HG03064 (cell line): ENCODE results near the gene NAMPT.
"Not testable (repeated sequence)": the region's sequence is repeated elsewhere in the genome, so short reads cannot be mapped to it uniquely, and the experiment has no call there.

Experiments used
- ATAC-seq: cut with Tn5 transposase; IDR thresholded peaks from one replicate; pipeline ENCODE4 v1.9.1; 2021; ENCODE audit warnings: low read depth; ENCODE audit not compliant: unreplicated experiment

NAMPT gene

DNA sequence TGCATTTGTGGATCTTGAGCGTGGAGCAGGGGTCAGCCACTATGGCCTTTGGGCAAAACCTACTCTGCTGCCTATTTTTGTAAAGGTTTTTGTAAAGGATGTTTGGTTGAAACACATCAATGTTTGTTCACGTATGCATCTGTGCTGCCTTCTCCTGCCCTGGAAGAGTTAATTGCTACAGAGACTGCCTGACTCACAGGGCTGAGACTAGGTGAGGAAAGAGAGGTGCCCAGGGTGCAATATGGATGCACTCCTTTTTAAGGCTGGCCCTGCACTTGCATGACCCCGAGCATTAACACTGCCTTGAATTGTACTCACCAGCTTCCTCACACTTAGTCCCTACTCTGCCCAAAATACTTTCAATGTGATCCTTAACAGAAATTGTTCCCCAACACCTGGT, 20.9 kb upstream of the NAMPT start:
- ATAC-seq, result no peak

DNA sequence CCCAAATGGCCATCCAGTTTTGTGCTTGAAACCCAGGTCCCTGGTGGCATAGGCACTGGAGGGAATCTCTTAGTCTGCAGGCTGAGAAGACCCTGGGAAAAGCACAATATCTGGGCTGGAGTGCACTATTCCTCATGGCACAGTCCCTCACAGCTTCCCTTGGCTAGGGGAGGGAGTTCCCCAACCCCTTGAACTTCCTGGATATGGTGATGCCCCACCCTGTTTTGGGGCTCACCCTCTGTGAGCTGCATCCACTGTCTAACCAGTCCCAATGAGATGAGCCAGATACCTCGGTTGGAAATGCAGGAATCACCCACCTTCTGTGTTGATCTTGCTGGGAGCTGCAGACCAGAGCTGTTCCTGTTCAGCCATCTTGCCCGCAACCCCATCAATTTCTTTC, 19.8 kb upstream of the NAMPT start:
- no peak for ATAC-seq

- not testable (repeated sequence) for ATAC-seq
These were observed 13.8 kb upstream of the NAMPT start for GRCh38 chr7:106298631-106299030.

- not testable (repeated sequence) for ATAC-seq
These were observed 13.4 kb upstream of the NAMPT start for GRCh38 chr7:106298155-106298554.

GRCh38 chr7:106294334-106294733, 9.6 kb upstream of the NAMPT start:
- no peak for ATAC-seq

DNA sequence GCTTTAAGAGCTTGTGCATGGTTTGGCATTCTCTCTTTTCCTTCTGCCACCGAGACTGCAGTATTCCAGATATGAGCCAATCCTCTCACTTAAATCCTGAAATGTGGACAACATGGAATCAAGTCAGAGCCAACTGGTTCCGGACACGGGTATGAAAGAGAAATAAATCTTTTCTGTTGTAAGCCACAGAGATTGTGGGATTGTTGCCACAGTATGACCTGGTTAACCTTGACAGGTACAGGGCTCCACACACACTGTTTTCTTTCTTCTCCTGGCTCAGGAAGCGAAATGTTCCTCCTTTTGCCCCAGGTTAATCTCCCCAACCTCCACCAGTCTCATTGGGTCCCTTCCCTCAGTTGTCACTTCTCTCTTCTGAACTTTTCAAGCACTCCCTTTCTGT, 6.5 kb upstream of the NAMPT start:
- ATAC-seq, result no peak

- ATAC-seq, result no peak
These were observed 5.5 kb upstream of the NAMPT start for GRCh38 chr7:106290319-106290718.

GRCh38 chr7:106289848-106290247, 5.1 kb upstream of the NAMPT start:
- ATAC-seq, result no peak

DNA sequence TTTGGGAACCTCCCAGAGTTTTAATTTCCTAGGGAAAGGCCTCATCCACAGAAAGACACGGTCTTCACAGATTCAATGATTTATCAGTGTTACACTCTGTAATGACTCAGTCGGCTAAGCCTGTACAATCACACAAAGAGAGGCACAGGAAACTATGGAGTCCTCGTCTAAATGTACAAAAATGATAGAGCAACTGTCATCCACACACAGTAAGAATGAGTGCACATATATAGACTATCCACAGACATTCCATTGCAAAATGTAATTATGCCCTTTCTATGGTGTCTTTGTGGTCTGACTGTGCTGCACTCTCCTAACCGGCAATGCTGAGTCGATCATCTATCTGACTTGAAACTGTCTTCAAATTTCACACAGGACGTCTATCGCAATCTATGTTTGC, 3.5 kb upstream of the NAMPT start:
- no peak for ATAC-seq

DNA sequence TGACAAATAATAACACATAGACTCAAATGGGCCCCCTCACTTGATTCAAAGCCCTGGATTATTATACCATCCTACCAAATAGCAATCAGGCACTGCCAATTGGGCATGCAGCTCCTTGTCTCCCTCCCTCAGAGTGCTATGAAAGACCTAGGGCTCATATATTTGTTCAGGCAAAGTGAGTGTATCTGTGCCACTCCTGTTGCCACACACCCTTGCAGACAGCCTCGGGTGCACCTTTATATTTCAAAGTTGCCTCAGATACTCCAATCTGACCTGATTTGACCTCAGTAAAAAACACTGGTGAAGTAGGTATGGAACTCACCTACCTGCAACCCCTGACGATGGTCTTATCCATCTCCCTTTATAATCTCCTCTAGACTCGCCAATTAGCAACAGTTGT, 3.0 kb upstream of the NAMPT start:
- no peak for ATAC-seq

GRCh38 chr7:106285855-106286492, 1.2 kb upstream of the NAMPT start:
- peak; percentile 33 for ATAC-seq

DNA sequence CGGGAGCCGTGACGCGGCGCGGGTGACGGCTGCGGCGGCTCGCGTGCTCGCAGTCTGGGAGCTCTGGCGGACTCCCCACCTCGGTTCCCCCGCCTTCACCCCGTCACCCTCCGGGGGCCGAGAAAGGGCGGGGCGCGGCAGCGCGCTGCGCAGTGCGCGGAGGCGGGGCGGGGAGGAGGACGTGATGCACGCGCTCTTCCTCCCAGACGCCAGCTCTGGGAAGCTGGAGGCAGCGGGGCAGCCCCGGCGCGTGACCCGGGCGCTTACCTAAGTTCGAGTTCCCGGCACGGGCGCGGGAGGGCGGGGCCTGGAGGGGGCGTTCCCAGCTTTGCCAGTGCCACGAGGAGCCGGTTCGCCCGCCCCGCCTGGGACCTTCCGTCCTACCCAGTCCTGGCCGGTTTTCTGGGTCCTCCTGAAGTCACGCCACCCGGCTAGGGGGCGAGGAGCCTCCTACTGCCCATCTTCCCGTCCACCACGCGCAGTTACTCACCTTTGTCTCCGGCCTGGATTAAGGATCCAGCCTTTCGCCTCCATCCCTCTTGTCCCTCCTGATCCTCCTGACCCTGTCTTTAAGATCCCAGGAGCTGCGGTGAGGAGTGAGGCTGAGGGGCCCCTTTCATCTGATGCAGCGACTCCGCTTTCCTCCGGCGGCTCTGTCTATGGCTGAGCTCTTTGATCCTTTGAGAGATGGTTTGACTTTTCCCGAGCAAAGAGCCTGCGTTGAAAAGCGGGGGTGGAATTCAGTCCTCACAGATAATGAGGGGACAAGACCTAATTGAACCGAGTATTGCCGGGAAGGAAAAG, 470 bp upstream of the NAMPT start:
- ATAC-seq, result peak; percentile 76

DNA sequence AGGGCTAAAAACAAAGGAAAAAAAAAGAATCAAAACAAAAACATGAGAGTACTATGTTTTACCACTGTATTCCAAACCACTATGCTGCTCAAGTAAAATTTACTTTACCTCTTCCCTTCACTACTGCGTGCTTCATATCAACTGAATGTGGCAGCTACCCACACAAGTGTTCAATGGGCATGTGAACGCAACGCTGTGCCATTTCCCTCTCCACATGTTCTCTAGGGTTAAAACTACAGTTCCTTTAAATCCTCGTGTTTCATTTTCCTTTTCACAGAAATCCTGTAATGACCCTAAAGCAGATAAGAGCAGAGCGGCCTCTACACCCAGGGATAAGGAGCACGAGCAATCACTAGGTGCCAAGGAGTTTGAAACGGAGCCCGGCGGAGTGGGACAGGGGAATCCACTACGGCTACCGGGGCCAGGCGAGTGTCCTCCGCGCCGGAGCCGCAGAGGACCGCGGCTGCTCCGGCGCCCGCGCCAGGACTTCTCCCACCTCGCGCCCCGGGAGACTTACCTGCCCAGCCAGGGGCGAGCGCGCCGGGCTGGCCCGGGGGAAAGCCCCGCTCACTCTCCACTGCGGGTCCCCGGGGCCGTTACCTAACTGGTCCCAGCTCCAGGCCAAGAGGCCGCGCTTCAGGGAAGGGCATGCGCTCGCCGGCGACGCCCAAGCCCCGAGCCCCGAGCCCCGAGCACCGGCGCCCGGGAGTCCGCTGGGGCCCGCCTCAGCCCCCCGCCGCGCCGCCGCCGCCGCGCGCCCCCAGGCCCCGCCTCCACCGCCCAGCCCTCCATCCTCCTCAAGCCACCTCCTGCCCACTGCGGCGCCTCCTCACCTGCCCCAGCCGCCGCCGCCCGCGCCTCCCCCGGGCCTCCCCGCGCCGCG, 711 bp downstream of the NAMPT start:
- peak; percentile 17 for ATAC-seq

DNA sequence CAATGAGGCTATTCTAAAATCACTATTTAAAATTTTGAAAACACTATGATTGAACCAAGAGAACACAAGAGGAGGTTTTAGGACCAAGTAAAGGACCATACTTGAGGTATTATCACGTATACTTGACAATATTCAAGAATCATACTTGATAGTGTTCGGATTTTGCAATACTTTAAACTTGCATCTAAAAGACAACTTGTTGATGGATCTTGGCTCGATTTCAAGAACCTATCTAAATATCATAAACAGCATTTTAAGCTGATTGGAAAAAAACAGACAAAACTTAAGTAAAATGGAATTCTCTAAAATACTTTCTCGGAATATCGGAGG, 1.3 kb downstream of the NAMPT start:
- ATAC-seq, result no peak

- no peak for ATAC-seq
These were observed 1.9 kb downstream of the NAMPT start for GRCh38 chr7:106282852-106283251.

DNA sequence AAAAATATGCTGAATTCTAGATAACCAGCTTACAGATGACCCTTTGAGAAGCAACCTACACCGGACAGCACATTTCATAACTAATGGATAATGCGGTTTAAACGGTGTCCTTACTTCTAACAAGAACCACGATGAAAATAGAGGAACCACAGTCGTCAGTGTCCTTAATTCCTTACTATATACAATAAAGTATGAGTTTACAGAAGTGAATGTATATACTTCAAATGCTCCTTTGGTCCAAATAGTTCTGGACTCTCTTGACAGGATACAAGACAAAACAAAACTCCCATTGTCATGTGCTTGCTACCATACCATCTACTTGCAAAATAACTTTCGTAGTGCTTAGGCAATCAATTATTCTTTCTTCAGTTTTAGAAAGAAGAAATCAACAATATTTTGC, 2.4 kb downstream of the NAMPT start:
- ATAC-seq, result no peak

GRCh38 chr7:106281585-106282318, 3.0 kb downstream of the NAMPT start:
- no peak for ATAC-seq

DNA sequence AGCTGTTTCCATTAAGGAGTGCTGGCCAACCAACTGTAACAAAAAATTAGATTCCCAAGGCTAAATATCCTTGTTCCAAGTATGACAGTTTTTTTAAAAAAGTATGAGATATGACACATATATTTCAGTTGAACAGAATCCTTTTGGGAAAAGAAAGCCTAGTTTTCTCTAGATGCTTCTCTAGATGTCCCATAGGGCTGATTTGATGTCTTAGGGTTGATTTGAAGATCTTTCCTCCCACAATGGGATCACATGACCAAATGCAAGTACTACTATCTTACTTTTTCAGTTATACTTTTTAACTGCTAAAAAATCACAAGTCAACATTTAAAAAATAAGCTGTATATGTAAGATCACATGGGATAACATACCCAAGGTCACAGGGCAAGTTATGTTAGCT, 3.7 kb downstream of the NAMPT start:
- ATAC-seq, result no peak

DNA sequence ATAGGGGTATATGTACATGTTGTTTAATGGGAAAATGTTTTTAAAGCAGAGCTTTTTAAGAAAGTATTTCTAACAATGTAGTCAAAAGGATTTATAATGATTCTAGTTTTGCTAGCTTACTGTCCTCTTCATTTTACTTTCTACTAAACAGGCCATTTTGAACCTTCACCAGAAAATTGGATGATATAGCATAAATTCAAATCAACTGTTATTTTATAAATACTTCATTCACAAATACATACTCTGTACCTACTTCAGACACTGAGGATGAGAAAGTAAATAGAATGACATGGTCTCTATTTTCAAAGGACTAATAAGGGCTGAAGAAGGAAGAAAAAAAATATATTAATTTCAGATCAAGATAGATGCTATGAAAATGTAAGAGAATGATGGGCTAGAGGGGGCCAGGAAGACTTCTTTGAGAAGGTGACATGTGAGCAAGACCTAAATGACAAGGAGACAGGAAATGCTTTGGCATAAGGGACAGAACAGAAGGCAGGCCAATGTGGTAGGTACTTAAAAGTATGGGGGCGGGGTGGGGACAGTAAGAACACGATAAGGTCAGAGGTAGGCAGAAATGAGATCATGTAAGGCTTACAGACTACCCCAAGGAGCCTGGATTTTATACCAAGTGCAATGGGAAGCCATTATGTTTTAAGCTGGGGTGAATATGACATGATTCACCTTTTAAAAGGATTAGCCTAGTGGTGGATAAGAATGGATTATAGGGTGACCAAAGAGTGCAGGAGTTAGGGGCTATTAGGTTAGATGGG, 5.2 kb downstream of the NAMPT start:
- ATAC-seq, result no peak

- ATAC-seq, result no peak
These were observed 6.1 kb downstream of the NAMPT start for GRCh38 chr7:106278695-106279094.
